ENCODE measurements around the gene RGS8.

The RGS8 gene

DNA sequence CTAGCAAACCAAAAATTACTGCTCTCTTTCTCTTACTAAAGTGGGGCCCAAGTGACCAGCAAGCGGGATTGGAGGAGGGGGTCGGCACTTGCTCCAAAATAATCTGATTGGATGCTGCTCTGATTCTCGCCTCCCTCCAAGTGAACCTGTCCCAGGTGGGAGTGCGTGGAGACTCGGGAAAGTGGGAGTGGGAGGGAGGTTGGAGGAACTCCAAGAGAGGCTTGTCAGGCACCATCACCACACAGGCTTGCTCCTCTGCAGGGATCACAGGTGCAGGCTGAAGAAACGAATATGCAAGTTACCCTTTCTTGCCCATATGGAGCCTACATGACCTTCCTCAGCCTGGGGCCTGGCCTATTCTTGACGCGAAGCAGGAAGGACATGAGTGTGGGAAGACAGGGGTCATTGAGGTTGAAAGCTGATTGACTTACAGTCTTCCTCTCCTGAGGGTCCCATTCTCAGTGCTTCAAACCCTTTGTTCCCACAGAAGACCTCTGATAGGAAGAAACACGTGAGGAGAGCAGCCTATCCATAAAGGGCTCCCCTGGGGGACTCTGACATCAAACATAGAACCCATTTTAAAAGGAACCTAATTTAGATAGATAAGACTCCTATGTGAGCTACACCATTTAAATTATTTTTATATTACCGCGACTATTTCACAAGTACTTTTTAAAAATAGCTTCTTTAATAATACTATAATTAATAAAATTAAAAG, 14.2 kb downstream of the RGS8 start:
- DNase-seq, result no peak

DNA sequence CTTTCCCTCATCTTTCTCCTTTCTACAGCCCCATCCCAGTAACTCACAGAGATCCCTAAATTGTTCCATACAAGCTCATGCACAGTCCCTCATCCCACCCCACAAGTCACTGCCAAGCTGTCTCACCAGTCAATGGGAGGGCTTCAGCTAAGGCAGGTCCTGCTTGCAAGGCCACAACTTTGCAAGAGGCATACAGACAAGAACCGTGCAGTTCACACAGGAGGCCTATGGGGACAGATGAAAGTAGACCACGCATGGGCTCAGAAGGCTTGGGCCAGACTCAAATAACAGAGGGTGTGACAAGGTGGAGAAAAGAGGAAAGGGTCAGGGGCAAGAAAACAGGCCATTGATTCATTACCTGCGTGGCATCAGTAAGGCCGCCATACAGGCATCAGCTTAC, 15.1 kb downstream of the RGS8 start:
- DNase-seq, result no peak

DNA sequence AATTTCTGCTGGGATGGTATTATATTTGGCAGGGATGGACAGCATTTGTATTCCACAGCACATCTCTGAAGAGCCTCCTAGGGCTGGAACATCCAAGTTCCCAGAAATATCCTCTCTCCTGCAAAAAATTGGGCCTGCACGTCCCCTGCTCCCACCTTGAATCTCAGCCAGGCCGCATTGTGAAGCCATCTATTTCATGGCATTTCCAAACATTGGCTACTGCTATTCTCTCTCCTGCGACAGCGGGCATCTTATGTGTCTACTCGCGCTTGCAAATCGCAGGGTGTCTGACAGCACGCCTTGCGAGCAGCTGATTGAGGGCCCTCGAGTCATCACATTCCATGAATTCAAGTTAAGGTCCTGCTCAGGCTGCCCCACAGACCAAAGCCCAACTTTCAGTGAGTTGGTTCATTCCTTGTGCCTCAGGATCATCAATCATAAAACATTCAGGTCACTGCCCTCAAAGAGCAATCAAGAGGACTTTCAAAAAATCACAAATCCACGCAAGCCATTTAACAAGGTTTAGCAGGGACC, 15.8 kb downstream of the RGS8 start:
- DNase-seq, result no peak

DNA sequence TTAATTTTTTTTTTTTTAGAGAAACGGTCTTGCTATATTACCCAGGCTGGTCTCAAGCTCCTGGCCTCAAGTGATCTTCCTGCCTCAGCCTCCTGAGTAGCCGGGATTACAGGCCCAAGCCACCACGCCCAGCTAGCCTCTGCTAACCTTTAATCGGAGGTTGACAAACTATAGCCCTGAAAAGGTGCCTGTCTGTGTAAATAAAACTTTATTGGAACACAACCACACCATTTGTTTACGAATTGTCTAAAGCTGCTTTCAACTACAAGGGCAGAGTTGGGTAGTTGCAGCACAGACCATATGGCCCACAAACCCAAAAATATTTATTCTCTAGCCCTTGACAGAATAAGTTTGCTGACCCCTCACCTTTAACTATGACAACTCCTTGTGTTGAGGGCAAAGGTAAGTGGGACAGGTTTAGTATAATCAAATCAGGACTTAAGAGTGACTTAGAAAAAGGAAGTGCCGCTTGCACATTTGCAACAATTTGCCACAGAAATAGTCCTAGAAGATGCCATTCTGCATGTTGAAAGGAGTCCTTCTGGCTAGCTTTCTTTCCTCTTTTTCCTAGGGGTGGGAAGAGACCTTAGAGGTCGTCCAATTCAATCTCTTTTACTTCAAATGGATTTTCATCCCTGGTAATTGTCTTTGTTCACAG, 16.4 kb downstream of the RGS8 start:
- DNase-seq, result no peak

- no peak for DNase-seq
Observed at GRCh38 chr1:182666706-182667105, 17.7 kb downstream of the RGS8 start.

DNA sequence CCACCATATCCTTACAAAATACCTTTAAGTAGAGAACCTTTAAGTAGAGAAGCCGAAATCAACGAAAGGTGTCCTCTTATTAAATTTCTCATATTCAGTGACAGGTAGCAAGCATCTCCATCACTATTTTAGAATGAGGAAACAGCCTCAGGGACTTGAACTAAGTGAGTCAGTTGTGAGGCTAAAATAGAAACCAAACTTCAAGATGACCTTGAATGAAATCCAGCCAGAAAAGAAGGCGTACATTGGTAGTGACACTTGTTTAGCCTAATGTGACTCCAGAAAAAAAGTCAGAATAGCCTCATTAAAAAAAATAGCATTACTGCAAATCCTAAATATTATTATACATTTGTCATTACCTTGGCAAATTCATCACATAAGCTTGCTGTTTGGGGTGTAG, 20.1 kb downstream of the RGS8 start:
- no peak for DNase-seq

DNA sequence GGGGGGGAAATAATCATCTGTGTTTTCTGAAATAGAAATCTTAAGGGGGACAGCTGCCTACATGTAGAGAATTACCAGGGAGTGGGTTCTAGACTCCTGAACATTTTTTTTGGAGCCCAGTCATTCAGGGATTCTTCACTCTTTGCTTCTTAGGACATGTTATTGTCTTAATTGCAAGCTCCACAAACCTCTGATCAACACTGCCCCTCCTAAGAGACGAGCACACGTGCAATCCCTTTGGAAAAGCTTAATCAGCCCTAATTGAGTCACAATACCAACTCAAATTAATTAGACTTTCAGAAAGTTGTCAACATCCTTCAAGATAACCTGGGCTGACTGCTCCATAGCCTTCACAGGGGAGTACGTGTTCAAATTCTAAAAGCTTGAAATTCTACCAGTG, 21.4 kb downstream of the RGS8 start:
- DNase-seq, result no peak

DNA sequence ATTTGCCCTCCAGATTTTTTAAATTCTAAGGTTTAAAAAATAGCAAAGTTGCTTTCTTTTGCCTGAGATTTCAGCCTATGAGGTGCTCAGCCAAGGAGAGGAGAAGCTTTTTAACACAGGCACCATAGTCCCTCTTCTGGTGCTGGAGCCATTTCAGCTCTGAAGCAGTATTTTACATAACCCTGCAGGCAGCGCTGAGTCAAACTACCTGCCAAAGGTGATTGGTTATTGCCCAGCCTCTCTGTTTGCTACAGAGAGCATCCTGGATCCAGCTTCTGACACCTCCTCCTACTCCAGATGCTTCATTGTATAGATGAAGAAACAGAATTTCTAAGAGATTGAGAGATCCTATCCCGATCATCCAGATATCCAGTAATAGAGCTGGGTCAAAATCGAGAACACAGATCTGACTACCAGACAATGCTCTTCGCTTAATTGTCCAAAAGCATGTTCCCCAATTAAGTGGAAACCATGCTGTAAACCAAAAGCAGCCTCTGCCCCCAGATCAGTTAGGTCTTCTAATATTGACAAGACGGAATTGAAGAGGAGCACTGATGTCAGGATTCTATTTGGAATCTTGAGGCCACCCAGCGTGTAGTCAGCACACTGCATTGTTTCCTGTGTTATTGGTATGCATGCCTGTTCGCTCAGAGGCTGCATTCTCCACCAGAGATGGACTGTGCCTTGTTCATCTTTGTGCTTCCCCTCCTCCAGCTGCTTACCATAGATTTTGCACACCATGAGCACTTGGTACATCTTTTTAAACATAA, 22.1 kb downstream of the RGS8 start:
- no peak for DNase-seq

DNA sequence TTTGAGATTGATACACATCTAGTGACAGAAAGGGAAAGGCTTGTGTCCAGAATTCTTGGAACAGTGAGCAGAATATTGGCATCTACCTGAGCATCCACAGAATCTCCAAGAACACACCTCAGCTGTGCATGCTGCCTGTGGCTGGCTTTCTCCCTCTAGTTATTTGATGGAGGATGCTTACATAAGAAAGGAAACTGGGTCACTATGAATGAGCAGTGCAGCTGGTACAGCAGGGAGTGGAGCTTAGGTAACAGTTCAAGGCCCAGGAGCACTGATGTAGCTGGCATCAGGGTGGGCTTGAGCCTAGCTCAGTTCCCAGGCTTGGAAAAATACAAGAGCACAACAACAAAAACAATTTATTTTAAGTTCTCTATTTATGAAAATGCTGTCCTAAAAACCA, 26.3 kb downstream of the RGS8 start:
- no peak for DNase-seq

DNA sequence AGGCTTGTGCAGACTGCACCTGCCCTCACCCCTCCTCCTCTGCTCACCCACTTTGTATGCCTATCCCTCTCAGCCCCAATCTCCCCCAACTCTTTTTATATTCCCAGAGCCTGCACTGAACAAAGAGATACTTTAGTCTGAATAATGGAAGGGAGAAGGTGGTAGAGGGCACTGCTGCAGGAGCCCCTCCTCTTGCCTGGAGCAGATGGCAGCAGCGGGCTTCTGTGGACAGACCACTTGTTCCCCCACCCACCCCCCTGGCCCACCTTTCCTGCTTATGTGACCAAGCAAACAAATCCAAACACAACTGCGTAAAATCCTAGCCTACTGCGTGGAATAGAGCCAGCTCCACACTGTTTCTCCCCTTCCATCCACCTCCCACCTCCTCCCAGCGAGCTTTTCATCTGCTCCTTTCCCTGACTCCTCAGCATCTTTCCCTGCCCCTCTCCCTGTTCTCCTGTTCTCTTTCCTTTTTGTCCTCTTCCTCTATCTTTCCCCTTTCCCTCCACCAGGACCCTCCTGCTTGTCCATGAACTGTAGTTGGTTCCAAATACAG, 27.5 kb downstream of the RGS8 start:
- no peak for DNase-seq

DNA sequence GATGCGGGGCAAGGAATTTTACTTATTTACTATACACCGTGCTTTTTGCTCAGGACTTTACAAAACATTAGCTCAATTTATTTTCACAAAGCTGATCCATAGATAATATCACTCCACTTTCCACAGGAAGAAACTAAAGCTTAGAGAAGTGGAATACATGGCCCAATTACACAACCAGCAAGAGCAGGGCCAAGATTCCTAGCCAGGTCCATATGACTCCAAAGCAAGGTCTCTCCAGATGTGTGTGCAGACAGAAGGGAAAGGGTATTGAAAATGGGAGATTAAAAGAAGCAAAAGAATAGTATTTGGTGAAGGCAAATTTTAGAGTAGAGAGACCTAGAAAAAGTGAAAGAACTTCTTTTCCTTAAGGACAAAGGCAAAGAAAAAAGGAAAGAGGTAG, 30.4 kb downstream of the RGS8 start:
- no peak for DNase-seq

- DNase-seq, result no peak
Observed at GRCh38 chr1:182652933-182653332, 31.5 kb downstream of the RGS8 start.

- DNase-seq, result no peak
Observed at GRCh38 chr1:182651339-182651724, 33.1 kb downstream of the RGS8 start.

DNA sequence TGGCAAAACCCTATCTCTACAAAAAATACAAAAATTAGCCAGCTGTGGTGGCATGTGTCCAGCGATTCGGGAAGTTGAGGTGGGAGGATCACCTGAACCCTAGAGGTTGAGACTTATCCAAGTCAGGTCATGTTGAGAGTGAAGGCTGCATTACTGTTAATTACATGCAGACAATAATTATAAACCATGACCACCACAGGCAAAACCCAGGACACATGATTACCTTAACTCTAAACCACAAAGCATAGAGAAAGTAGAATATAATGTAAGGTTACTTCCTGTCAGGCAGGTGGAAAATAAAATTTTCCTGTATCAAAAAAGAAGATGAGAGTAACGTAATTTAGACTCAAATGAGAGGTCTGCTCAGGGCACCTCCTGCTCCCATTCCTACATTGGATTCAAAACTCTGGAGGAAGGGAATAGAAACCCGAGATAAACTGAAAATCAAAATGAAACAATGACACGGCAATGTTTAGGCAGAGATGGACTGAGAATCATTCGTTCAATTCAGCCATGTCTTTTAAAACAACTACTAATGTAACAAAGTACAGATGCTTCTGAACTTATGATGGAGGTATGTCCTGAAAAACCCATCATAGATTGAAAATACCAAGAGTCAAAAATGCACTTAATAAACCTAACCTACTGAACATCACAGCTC, 33.6 kb downstream of the RGS8 start:
- DNase-seq, result no peak

GRCh38 chr1:182649041-182649440, 35.3 kb downstream of the RGS8 start:
- no peak for DNase-seq

- no peak for DNase-seq
Observed at GRCh38 chr1:182646739-182647138, 37.6 kb downstream of the RGS8 start.

DNA sequence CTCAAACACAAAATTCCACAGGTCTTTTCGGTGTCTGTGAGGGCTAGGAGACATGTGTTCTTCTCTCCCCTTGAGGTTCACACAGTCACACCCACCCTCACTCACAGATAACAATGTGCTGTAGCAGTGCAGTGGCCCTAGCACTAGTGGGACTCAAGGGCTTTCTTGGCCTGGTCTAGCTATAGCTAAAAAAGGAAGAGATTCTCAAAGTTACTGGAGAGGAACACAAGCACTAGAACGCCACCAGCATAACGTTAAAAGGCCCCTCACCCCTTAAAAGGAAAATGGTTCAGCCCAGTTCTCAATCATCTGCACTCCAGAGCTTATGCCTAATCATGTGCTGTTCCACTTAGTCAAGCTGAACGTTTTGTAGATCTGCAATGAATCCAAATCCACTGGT, 39.5 kb downstream of the RGS8 start:
- no peak for DNase-seq

DNA sequence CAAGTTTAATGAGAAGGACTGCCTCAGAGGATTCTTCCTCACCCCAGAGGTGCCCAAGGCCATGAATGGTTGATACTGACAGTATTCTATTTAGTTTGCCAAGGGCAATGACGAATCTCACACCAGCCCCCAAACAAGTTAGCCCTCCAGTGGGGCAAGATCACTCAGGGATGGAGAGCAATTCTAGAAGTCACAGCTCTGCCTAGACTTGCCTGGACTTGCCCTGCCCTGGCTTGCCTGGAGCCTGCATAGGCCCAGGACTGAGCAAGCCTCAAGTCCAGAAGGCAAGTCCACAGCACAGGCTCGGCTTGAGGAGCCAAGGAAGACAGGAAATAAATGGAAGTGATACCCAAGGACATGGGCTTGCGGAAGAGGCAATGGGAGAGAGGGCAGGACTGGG, 40.7 kb downstream of the RGS8 start:
- DNase-seq, result no peak

DNA sequence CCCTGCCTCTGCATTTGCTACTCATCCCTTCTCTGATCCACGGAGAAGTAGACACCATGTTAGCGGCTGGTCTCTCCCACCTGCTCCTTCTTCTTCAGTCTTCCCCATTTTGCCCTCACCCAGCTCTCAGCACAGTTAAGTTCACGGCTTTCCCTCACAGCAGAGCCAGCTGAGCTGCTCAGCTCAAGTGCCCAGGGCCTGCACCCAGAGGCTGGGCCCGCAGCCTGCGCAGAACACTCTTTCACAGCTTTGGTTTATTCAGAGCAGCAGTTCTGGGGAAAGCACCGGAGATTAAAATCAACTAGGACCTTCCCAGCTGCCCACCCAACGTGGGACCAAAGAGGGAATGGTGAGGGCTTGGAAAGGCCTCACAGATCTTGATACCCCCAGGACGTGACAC, 41.9 kb downstream of the RGS8 start:
- no peak for DNase-seq

DNA sequence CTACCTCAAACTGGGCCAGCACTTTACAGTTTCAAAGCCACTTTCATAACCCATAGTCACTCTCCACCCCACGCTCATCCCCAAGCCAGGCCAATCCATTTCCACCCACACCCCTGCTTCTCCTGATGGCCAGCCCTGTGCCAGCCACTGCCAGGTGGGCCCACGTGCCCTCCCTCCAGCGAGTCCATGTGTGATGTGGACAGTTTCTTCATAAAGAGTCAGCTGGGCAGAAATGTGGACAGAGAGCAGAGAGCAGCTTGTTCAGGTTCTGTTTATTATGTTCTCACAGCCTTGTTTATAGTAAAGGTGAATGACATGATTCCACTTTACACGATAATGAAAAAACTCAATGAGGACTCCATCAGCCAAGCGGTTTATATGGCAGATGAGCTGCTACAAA, 42.8 kb downstream of the RGS8 start:
- DNase-seq, result no peak

GRCh38 chr1:182639330-182639729, 45.1 kb downstream of the RGS8 start:
- DNase-seq, result no peak

DNA sequence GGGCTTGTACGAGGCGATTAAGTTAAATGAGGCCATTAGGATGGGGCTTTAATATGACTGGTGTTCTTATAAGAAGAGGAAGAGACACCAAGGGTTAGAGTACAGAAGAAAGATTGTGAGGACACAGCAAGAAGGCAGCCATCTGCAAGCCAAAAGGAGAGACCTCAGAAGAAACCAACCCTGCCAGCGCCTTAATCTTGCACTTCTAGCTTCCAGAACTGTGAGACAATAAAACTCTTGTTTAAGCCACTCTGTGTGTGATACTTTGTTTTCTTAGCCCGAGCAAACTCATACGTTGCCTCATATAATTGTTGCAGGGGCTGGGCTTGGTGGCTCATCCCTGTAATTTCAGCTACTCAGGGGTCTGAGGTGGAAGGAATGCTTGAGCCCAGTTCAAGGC, 46.6 kb downstream of the RGS8 start:
- no peak for DNase-seq

DNA sequence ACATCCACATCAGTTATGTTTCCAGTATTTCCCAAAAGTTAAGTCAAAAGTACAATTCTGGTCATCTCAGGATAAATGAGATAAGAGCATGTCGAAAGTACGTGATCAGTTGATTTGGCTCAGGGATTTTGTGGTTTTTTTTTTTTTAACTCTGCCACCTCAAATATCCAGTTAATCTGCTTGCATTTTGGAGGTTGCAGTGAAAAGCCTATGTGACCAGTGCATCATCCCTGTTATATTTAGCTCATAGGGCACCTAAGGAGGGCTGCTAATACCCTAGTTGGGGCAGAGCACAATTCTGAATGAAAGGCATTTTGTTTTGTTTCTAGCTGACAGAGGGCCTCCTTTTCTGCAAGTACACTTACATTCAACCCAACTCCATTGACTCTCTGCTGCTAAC, 48.5 kb downstream of the RGS8 start:
- DNase-seq, result no peak
